GM19238 (cell line): Measurements from ENCODE around the gene ATP1B3.
"Not testable (repeated sequence)": the region's sequence is repeated elsewhere in the genome, so short reads cannot be mapped to it uniquely, and the experiment has no call there.

Experiments used
- DNase-seq: peaks from one replicate; pipeline ENCODE4 v3.0.0; 2011; ENCODE audit warnings: low spot score; ENCODE audit not compliant: insufficient read length

Gene ATP1B3

GRCh38 chr3:141860086-141860669, 16.3 kb upstream of the ATP1B3 start:
- DNase-seq, result no peak

- DNase-seq, result no peak
Measured at GRCh38 chr3:141860766-141861513, 15.5 kb upstream of the ATP1B3 start.

- DNase-seq, result no peak
Measured at GRCh38 chr3:141862279-141862816, 14.1 kb upstream of the ATP1B3 start.

GRCh38 chr3:141863491-141863890, 13.0 kb upstream of the ATP1B3 start:
- no peak for DNase-seq

- no peak for DNase-seq
Measured at GRCh38 chr3:141864281-141864970, 12.0 kb upstream of the ATP1B3 start.

- DNase-seq, result no peak
Measured at GRCh38 chr3:141865101-141865500, 11.3 kb upstream of the ATP1B3 start.

GRCh38 chr3:141870091-141870687, 6.3 kb upstream of the ATP1B3 start:
- no peak for DNase-seq

GRCh38 chr3:141875374-141875892, 1.0 kb upstream of the ATP1B3 start:
- peak; percentile 76 for DNase-seq

- DNase-seq, result no peak
Measured at GRCh38 chr3:141875893-141876380, 506 bp upstream of the ATP1B3 start.

- peak; percentile 32 for DNase-seq
Measured at GRCh38 chr3:141876891-141877621, 613 bp downstream of the ATP1B3 start.

- DNase-seq, result no peak
Measured at GRCh38 chr3:141877911-141878310, 1.5 kb downstream of the ATP1B3 start.

GRCh38 chr3:141878326-141878725, 1.9 kb downstream of the ATP1B3 start:
- DNase-seq, result no peak

- no peak for DNase-seq
Measured at GRCh38 chr3:141878817-141879216, 2.4 kb downstream of the ATP1B3 start.

- DNase-seq, result no peak
Measured at GRCh38 chr3:141881702-141882101, 5.3 kb downstream of the ATP1B3 start.

- no peak for DNase-seq
Measured at GRCh38 chr3:141887051-141887450, 10.6 kb downstream of the ATP1B3 start.

- DNase-seq, result not testable (repeated sequence)
Measured at GRCh38 chr3:141888548-141888947, 12.1 kb downstream of the ATP1B3 start.

GRCh38 chr3:141894524-141895176, 18.2 kb downstream of the ATP1B3 start:
- DNase-seq, result no peak

GRCh38 chr3:141895731-141896130, 19.3 kb downstream of the ATP1B3 start:
- no peak for DNase-seq

GRCh38 chr3:141898908-141899307, 22.5 kb downstream of the ATP1B3 start:
- DNase-seq, result no peak

- DNase-seq, result no peak
Measured at GRCh38 chr3:141900343-141900742, 23.9 kb downstream of the ATP1B3 start.
